Measurements from ENCODE around the gene NFKB1.

The NFKB1 gene

GRCh38 chr4:102633100-102633499 is 131.9 kb downstream of the NFKB1 start:
- no peak for DNase-seq

GRCh38 chr4:102637391-102637790 is 136.2 kb downstream of the NFKB1 start:
- DNase-seq = no peak

GRCh38 chr4:102638621-102639020 is 137.5 kb downstream of the NFKB1 start:
- no peak for DNase-seq

- DNase-seq = peak in 1 of 2 donors; percentile 34
Observed at GRCh38 chr4:102639598-102639997, 138.4 kb downstream of the NFKB1 start.

- no peak for DNase-seq
Observed at GRCh38 chr4:102640669-102641068, 139.5 kb downstream of the NFKB1 start.

- DNase-seq = no peak
Observed at GRCh38 chr4:102641793-102642192, 140.6 kb downstream of the NFKB1 start.

GRCh38 chr4:102642631-102643298 is 141.6 kb downstream of the NFKB1 start:
- DNase-seq = no peak

- DNase-seq = no peak
Observed at GRCh38 chr4:102647117-102647516, 146.0 kb downstream of the NFKB1 start.

- no peak for DNase-seq
Observed at GRCh38 chr4:102657206-102657605, 156.0 kb downstream of the NFKB1 start.

GRCh38 chr4:102663073-102663472 is 161.9 kb downstream of the NFKB1 start:
- DNase-seq = no peak

- no peak for DNase-seq
Observed at GRCh38 chr4:102665527-102665926, 164.4 kb downstream of the NFKB1 start.

Data from CD4-positive, alpha-beta T cell treated with Interferon alpha-2 for 1 hour (primary cell).